GM21825 (cell line): ENCODE measurements around the gene CACNA1D.
A peak's percentile ranks its signal among the peaks of the same experiment; 100 is the strongest.
"Not testable (repeated sequence)": the region's sequence is repeated elsewhere in the genome, so short reads cannot be mapped to it uniquely, and the experiment has no call there.

Source experiments
- ATAC-seq: cut with Tn5 transposase; IDR thresholded peaks from one replicate; pipeline ENCODE4 v1.9.1; 2021; ENCODE audit warnings: mild to moderate bottlenecking, moderate library complexity; ENCODE audit not compliant: unreplicated experiment

The CACNA1D gene

GRCh38 chr3:53646723-53647122, 152.3 kb downstream of the CACNA1D start:
- no peak for ATAC-seq

- no peak for ATAC-seq
Measured at GRCh38 chr3:53649816-53650215, 155.4 kb downstream of the CACNA1D start.

- ATAC-seq = peak; percentile 68
Measured at GRCh38 chr3:53650424-53650823, 156.0 kb downstream of the CACNA1D start.

GRCh38 chr3:53650928-53651661, 156.7 kb downstream of the CACNA1D start:
- ATAC-seq = no peak

- ATAC-seq = no peak
Measured at GRCh38 chr3:53651927-53652326, 157.5 kb downstream of the CACNA1D start.

- ATAC-seq = no peak
Measured at GRCh38 chr3:53657651-53658050, 163.2 kb downstream of the CACNA1D start.

- ATAC-seq = no peak
Measured at GRCh38 chr3:53658613-53659193, 164.3 kb downstream of the CACNA1D start.

GRCh38 chr3:53659996-53660395, 165.6 kb downstream of the CACNA1D start:
- ATAC-seq = no peak

- ATAC-seq = no peak
Measured at GRCh38 chr3:53661480-53661879, 167.1 kb downstream of the CACNA1D start.

GRCh38 chr3:53664812-53665211, 170.4 kb downstream of the CACNA1D start:
- ATAC-seq = not testable (repeated sequence)

- no peak for ATAC-seq
Measured at GRCh38 chr3:53665608-53666425, 171.4 kb downstream of the CACNA1D start.

- ATAC-seq = no peak
Measured at GRCh38 chr3:53668872-53669271, 174.5 kb downstream of the CACNA1D start.

- no peak for ATAC-seq
Measured at GRCh38 chr3:53670721-53671120, 176.3 kb downstream of the CACNA1D start.

GRCh38 chr3:53671192-53671960, 177.0 kb downstream of the CACNA1D start:
- no peak for ATAC-seq

- no peak for ATAC-seq
Measured at GRCh38 chr3:53671961-53672299, 177.5 kb downstream of the CACNA1D start.

- ATAC-seq = no peak
Measured at GRCh38 chr3:53672981-53673380, 178.6 kb downstream of the CACNA1D start.

GRCh38 chr3:53673722-53674350, 179.4 kb downstream of the CACNA1D start:
- no peak for ATAC-seq

- ATAC-seq = no peak
Measured at GRCh38 chr3:53674582-53674981, 180.2 kb downstream of the CACNA1D start.

GRCh38 chr3:53675022-53675697, 180.7 kb downstream of the CACNA1D start:
- no peak for ATAC-seq

- no peak for ATAC-seq
Measured at GRCh38 chr3:53675942-53676341, 181.5 kb downstream of the CACNA1D start.
